Activated CD4-positive, alpha-beta memory T cell treated with anti-CD3 and anti-CD28 coated beads for 36 hours (primary cell): ENCODE data around the gene STON1. TPM values are rescaled to one million over a fixed set of nuclear protein-coding genes. Genes with fewer than 3 reads are reported as not detected.
"Not testable (repeated sequence)": the region's sequence is repeated elsewhere in the genome, so short reads cannot be mapped to it uniquely, and the experiment has no call there.

Source experiments
- CTCF ChIA-PET: fragments of 350-600 bp; sonication (Branson Sonifier 250); formaldehyde crosslinking; loops from one replicate; lab custom pipeline; 2021; ENCODE audit warnings: antibody characterized with exemption, inconsistent platforms; lab: Charles Lee
- POLR2A ChIA-PET: fragments of 350-600 bp; sonication (Branson Sonifier 250); formaldehyde crosslinking; loops from one replicate; lab custom pipeline; 2021; ENCODE audit warnings: antibody characterized with exemption; lab: Charles Lee
- DNase-seq: peaks from one replicate; pipeline ENCODE4 v3.0.0-alpha.2; 2020
- H3K27ac Mint-ChIP-seq: one replicate; pipeline ENCODE4 v1.8.0; 2021; ENCODE audit warnings: mixed read lengths
- H3K27me3 Mint-ChIP-seq: one replicate; pipeline ENCODE4 v1.8.0; 2021; ENCODE audit warnings: mixed read lengths
- H3K36me3 Mint-ChIP-seq: one replicate; pipeline ENCODE4 v1.8.0; 2021; ENCODE audit warnings: mixed read lengths
- H3K4me1 Mint-ChIP-seq: one replicate; pipeline ENCODE4 v1.8.0; 2021; ENCODE audit warnings: low read depth, mixed read lengths
- H3K4me3 Mint-ChIP-seq: one replicate; pipeline ENCODE4 v1.8.0; 2021; ENCODE audit warnings: mild to moderate bottlenecking, mixed read lengths
- H3K9me3 Mint-ChIP-seq: one replicate; pipeline ENCODE4 v1.8.0; 2021; ENCODE audit warnings: mixed read lengths
- intact Hi-C: fragments of 100-400 bp; cut with micrococcal nuclease; formaldehyde crosslinking; loops from one replicate; pipeline ENCODE4 v1.15.1; 2023
- total RNA-seq, 2 experiments: library from RNA; stranded (reverse); gene quantifications; one replicate each; pipeline ENCODE4 v1.2.3, GENCODE V29; 2021

The STON1 gene
- total RNA-seq, 2 experiments from 2014 or later = 1.2 TPM

DNA sequence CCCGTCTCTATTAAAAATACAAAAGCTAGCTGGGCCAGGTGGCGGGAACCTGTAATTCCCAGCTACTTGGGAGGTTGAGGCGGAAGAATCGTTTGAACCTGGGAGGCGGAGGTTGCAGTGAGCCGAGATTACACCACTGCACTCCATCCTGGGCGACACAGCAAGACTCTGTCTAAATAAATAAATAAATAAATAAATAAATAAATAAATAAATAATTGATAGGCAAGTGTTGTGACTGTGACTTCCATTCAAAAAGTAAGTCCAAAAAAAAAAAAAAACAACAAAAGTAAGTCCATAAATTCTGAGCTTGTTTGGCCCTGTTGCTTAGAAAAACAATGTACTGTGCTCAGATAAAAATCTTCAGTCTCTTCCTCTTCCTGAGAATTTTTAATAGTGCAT lies 2.2 kb downstream of the STON1 start:
- Mint-ChIP-seq H3K36me3 (no peaks in the 10 kb centered on the region), H3K27ac (no peak overlapping the region), H3K4me3 (no peak overlapping the region), H3K4me1 (peaks cover 17% of the 10 kb centered on the region), H3K27me3 (no peaks in the 10 kb centered on the region), H3K9me3 (no peaks in the 10 kb centered on the region)
- intact Hi-C loops = no loop called here
- DNase-seq = no peak
- ChIA-PET POLR2A (no interaction called here), CTCF (interaction anchor here (1.7 kb wide), 1 partner anchor 15 kb away, joined by 3 read pairs; no protein-coding TSS in a partner anchor)

DNA sequence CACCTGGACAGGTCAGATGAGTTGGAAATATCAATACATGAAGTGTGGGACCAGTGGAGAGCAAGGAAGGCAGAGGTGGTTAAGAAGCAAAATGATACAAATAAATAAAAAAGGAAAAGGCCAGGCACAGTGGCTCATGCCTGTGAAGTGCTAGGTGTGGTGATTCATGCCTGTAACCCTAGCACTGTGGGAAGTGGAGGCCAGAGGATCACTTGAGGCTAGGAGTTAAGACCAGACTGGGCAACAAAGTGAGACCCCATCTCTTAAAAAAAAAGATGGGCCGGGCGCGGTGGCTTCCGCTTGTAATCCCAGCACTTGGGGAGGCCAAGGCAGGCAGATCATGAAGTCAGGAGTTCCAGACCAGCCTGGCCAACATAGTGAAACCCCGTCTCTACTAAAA lies 2.9 kb downstream of the STON1 start:
- H3K4me1 Mint-ChIP-seq = peaks cover 17% of the 10 kb centered on the region

DNA sequence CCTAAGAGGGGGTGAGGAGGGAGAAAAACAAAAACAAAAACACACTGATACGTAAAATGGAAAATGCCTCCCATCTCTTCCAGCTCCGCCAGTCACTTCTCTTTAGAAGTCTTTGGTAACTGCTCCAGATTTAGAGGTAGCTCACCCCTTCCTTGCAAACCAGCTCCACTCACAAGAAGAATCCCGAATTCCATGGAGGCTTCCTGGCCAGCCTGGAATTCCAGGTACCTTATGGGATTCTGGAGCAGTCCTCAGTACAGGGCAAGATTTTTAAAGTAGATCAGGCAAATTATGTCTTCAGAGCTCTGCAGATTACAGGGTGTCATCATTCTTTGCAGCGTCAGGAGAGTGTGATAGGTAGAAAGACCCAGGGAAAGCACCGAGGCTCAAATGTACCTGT lies 4.8 kb downstream of the STON1 start:
- H3K36me3 Mint-ChIP-seq = peaks cover under 1% of the 10 kb centered on the region
- no peaks in the 10 kb centered on the region for H3K9me3 Mint-ChIP-seq
- intact Hi-C loops = no loop called here
- H3K4me1 Mint-ChIP-seq = peaks cover 10% of the 10 kb centered on the region
- no peaks in the 10 kb centered on the region for H3K27me3 Mint-ChIP-seq
- no peak for DNase-seq
- no peak overlapping the region for H3K27ac Mint-ChIP-seq
- ChIA-PET CTCF (interaction anchor here (0.6 to 1.0 kb wide), 2 partner anchors 9 to 1946 kb away, joined by 3 read pairs; no protein-coding TSS in a partner anchor), POLR2A (no interaction called here)
- no peak overlapping the region for H3K4me3 Mint-ChIP-seq

More for the DNA sequence above, 2.9 kb downstream of the STON1 start:
- no peak for DNase-seq
- no peaks in the 10 kb centered on the region for H3K9me3 Mint-ChIP-seq
- no peak overlapping the region for H3K27ac Mint-ChIP-seq
- no peak overlapping the region for H3K4me3 Mint-ChIP-seq
- no peaks in the 10 kb centered on the region for H3K27me3 Mint-ChIP-seq
- H3K36me3 Mint-ChIP-seq = no peaks in the 10 kb centered on the region
- intact Hi-C loops = no loop called here
- POLR2A ChIA-PET = no interaction called here
- CTCF ChIA-PET = no interaction called here

DNA sequence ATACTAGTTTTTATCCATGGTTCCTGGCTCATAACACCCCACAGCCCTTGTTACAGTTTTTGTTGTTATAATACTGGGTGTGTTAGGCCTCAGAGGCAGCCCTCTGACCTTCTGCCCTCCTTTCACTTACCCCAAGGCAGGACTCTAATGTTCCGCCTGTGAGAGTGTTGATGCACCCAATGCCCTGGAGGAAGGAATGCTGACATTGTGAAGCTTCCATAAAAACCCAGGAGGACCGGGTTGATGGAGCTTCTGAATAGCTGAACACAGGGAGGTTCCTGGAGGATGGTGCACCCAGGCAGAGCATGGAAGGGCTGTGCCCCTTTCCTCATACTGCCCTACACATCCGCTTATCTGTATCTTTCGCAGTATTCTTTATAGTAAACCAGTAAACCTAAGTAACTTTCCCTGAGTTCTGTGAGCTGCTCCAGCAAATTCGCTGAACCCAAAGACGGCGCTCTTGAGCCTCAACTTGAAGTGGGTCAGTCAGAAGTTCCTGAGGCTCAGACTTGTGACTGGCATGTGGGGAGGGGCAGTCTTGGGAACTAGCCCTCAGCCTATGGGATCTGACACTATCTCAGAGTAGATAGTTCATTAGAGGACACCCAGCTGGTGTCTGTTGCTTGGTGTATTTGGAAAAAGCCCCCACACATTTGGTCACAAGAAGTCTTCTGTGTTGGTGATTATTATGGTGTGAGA lies 10.4 kb downstream of the STON1 start:
- H3K27me3 Mint-ChIP-seq = no peaks in the 10 kb centered on the region
- DNase-seq = no peak
- CTCF ChIA-PET = no interaction called here
- H3K9me3 Mint-ChIP-seq = no peaks in the 10 kb centered on the region
- H3K27ac Mint-ChIP-seq = no peak overlapping the region
- POLR2A ChIA-PET = no interaction called here
- peaks cover 3% of the 10 kb centered on the region for H3K36me3 Mint-ChIP-seq
- no peaks in the 10 kb centered on the region for H3K4me1 Mint-ChIP-seq
- no peak overlapping the region for H3K4me3 Mint-ChIP-seq
- intact Hi-C loops = no loop called here

DNA sequence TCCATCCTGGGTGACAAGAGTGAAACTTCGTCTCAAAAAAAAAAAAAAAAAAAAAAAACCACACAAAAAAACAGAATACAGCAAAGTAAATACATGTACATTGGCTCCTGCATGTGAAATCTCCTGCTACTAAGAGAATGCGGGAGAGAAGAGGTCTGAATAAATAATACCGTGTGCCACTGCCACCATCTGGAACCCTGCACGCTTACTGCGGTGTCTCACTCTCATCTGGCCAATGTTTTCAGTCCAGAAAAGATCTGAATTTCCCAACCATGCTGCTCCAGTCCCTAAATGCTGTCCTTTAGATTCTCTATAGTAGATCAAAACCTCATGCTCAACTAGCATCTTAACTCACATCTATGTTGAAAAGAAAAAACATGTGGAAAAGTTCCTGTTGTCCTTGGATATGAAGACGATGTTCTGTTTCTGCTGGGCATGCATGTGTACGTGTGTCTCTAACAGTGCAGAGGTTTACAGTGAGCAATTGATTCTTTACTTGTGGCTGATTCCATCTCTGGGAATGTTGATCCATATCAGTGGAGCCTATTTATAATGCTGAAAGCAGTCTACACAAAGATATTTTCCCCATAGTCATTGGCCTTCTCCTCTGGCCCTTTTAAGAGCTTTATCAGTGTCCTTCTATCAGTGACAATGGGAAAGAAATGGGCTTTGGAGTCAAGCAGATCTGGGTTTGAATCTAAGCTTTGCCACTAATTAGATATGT lies 11.9 kb downstream of the STON1 start:
- H3K4me1 Mint-ChIP-seq = no peaks in the 10 kb centered on the region
- ChIA-PET POLR2A (no interaction called here), CTCF (no interaction called here)
- H3K4me3 Mint-ChIP-seq = no peak overlapping the region
- no peaks in the 10 kb centered on the region for H3K9me3 Mint-ChIP-seq
- no peak for DNase-seq
- intact Hi-C loops = no loop called here
- H3K27me3 Mint-ChIP-seq = no peaks in the 10 kb centered on the region
- H3K36me3 Mint-ChIP-seq = peaks cover 3% of the 10 kb centered on the region
- H3K27ac Mint-ChIP-seq = no peak overlapping the region

DNA sequence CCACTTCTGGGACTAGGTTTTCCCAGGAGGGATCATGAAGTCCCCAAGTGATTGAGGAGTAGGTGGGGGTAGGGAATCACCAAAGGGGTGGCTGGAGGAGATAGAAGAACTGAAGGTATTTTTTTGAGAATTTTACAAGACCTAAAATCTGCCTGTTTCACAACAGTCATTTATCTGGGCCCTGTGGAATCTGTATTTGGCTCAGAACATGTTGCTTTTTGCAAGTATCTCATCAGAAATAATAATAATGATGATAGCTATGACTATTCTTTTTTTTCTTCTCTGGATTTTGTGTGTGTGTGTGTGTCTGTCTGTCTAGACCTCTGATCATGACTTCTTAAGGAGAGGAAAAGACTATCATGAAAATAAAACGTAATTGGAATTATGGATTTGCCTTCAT lies 13.9 kb downstream of the STON1 start:
- H3K4me1 Mint-ChIP-seq = no peaks in the 10 kb centered on the region
- H3K27ac Mint-ChIP-seq = no peak overlapping the region
- peaks cover 3% of the 10 kb centered on the region for H3K36me3 Mint-ChIP-seq
- no peaks in the 10 kb centered on the region for H3K9me3 Mint-ChIP-seq
- CTCF ChIA-PET = interaction anchor here (0.7 kb wide), 1 partner anchor 9 kb away, joined by 3 read pairs; no protein-coding TSS in a partner anchor
- DNase-seq = no peak
- no peaks in the 10 kb centered on the region for H3K27me3 Mint-ChIP-seq
- POLR2A ChIA-PET = no interaction called here
- intact Hi-C loops = no loop called here
- H3K4me3 Mint-ChIP-seq = no peak overlapping the region

DNA sequence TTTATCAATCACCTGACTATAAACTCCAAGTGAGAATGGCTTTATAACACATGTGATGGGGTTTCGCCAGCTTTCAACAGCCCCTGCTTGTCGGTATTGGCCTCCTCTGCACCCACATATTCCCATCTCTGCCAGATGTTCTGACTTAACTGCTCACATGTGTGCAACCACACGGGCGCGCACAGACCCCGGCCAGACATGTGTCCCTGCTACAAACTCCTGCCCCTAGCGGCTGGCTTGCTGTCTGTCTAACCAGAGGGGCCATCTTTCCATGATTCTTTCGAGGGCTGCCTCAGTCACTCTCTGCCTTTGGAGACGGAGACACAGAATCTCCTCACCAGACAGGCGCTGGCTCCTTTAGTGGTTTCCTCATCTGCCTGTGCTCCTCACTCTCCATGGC lies 15.3 kb downstream of the STON1 start:
- H3K36me3 Mint-ChIP-seq = no peaks in the 10 kb centered on the region
- intact Hi-C loops = no loop called here

DNA sequence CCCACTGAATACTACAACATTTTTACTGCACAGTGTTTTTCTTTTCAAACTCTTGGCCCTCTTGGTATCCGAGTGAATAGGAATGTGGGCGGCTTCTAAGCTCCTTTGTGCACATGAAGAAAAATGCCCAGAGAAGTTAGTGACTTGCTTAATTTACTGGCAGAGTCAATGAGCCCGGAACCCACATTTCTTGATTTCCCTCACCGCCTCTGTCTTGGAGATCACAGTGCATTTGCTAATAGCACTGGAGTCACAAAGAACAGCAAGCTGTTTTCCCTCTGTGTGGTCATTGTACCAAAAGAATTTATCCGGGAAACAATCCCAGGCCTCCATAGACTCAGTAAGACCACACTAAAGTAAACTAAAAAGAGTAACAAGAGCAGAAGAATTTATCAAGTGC lies 18.9 kb downstream of the STON1 start:
- H3K36me3 Mint-ChIP-seq = no peaks in the 10 kb centered on the region
- H3K27me3 Mint-ChIP-seq = no peaks in the 10 kb centered on the region
- ChIA-PET POLR2A (no interaction called here), CTCF (no interaction called here)
- intact Hi-C loops = no loop called here
- H3K9me3 Mint-ChIP-seq = no peaks in the 10 kb centered on the region
- DNase-seq = no peak
- no peaks in the 10 kb centered on the region for H3K4me1 Mint-ChIP-seq
- H3K27ac Mint-ChIP-seq = no peak overlapping the region
- no peak overlapping the region for H3K4me3 Mint-ChIP-seq

More for the DNA sequence above, 15.3 kb downstream of the STON1 start:
- no peak overlapping the region for H3K27ac Mint-ChIP-seq
- CTCF ChIA-PET = no interaction called here
- no peaks in the 10 kb centered on the region for H3K27me3 Mint-ChIP-seq
- H3K9me3 Mint-ChIP-seq = no peaks in the 10 kb centered on the region
- DNase-seq = no peak
- H3K4me1 Mint-ChIP-seq = no peaks in the 10 kb centered on the region
- POLR2A ChIA-PET = no interaction called here
- H3K4me3 Mint-ChIP-seq = no peak overlapping the region

DNA sequence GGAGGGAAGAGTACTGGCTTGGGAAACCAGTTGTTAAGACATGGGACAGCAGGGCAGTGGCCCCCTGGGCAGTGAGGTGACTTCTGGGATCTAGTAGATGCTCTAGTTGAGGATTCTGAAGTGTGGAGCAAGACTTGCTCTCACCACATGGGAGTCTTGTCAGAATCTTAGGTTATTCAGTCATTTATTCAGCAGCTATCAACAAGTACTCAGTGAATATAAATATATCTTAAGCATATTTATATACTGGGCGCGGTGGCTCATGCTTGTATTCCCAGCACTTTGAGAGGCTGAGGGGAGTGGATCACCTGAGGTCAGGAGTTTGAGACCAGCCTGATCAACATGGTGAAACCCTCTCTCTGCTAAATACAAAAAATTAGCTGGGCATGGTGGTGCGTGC lies 20.0 kb downstream of the STON1 start:
- no peak for DNase-seq
- H3K4me3 Mint-ChIP-seq = no peak overlapping the region
- POLR2A ChIA-PET = no interaction called here
- no peak overlapping the region for H3K27ac Mint-ChIP-seq
- CTCF ChIA-PET = no interaction called here
- H3K4me1 Mint-ChIP-seq = no peaks in the 10 kb centered on the region
- intact Hi-C loops = no loop called here
- H3K36me3 Mint-ChIP-seq = no peaks in the 10 kb centered on the region
- no peaks in the 10 kb centered on the region for H3K27me3 Mint-ChIP-seq
- no peaks in the 10 kb centered on the region for H3K9me3 Mint-ChIP-seq

DNA sequence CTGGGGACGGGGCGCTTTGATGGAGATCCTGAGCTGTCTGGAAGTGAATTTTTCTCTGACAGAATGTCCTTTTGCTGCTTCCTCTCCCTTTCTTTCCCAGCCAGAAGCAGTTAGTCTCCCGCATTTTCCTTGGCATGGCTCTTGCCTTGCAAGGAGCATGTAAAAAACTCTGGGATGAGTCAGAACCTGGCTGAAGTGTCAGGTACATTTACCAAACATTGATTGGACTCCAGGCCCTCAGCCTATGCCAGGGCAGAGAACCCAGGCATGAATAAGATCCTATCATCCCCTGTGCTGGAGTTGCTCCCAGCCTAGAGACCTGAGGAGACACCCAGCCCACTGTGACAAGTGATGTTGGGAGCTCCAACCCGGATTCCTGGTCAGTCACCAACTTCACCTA lies 21.6 kb downstream of the STON1 start:
- no peaks in the 10 kb centered on the region for H3K4me1 Mint-ChIP-seq

DNA sequence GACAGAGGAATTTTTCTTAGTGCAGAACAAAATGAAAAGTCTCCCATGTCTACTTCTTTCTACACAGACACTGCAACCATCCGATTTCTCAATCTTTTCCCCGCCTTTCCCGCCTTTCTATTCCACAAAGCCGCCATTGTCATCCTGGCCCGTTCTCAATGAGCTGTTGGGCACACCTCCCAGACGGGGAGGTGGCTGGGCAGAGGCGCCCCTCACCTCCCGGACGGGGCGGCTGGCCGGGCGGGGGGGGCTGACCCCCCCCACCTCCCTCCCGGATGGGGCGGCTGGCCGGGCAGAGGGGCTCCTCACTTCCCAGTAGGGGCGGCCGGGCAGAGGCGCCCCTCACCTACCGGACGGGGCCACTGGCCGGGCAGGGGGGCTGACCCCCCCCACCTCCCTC lies 25.1 kb downstream of the STON1 start:
- H3K9me3 Mint-ChIP-seq, POLR2A ChIA-PET, H3K4me3 Mint-ChIP-seq, H3K27ac Mint-ChIP-seq, intact Hi-C loops, H3K4me1 Mint-ChIP-seq, H3K36me3 Mint-ChIP-seq, CTCF ChIA-PET, H3K27me3 Mint-ChIP-seq, DNase-seq: not testable (repeated sequence)

More for the DNA sequence above, 21.6 kb downstream of the STON1 start:
- CTCF ChIA-PET = no interaction called here
- H3K27ac Mint-ChIP-seq = no peak overlapping the region
- no peaks in the 10 kb centered on the region for H3K9me3 Mint-ChIP-seq
- H3K27me3 Mint-ChIP-seq = no peaks in the 10 kb centered on the region
- no peak for DNase-seq
- POLR2A ChIA-PET = no interaction called here
- intact Hi-C loops = no loop called here
- H3K36me3 Mint-ChIP-seq = no peaks in the 10 kb centered on the region
- H3K4me3 Mint-ChIP-seq = no peak overlapping the region

DNA sequence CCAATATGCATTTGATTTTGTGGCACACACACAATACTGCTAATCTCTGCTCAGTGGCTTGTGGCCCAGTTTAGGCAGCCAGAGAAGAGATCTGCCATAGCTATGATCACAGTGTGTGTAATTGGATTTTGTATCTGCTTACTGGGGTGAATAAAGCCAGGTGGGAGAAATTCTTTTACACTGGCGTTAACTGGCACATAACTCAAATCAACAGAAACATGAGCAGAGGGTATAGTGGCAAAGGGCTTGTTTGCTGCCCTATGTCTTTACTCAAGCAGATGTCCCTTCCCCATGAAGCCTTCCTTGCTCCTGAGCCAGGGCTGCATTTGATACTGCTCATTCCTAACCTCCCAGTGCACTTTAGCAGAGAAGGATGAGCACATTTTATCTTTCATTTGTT lies 28.5 kb downstream of the STON1 start:
- POLR2A ChIA-PET = no interaction called here
- H3K4me3 Mint-ChIP-seq = no peak overlapping the region
- intact Hi-C loops = no loop called here

More for the DNA sequence above, 28.5 kb downstream of the STON1 start:
- DNase-seq = no peak
- no peaks in the 10 kb centered on the region for H3K4me1 Mint-ChIP-seq
- H3K27me3 Mint-ChIP-seq = no peaks in the 10 kb centered on the region
- H3K36me3 Mint-ChIP-seq = no peaks in the 10 kb centered on the region
- CTCF ChIA-PET = no interaction called here
- no peaks in the 10 kb centered on the region for H3K9me3 Mint-ChIP-seq
- no peak overlapping the region for H3K27ac Mint-ChIP-seq
